IMR-90 (cell line): Measurements from ENCODE around the gene EPS15. TPM values are rescaled to one million over a fixed set of nuclear protein-coding genes. Genes with fewer than 3 reads are reported as not detected.

ENCODE experiments used
- ATAC-seq: fragments of 200-7000 bp; cut with Tn5 transposase; 2 replicates; pipeline ENCODE4 v1.9.1; 2020; ENCODE audit warnings: low read depth, mild to moderate bottlenecking, moderate library complexity
- BruUV-seq: library from RNA; stranded (reverse); fragments of 400-500 nt; replicated peaks from 2 replicates; lab custom pipeline; 2021; lab: Mats Ljungman, UMichigan
- CTCF ChIA-PET: fragments of 300-600 bp; formaldehyde crosslinking; extraction: SDS; loops from one replicate; lab custom pipeline; 2021; ENCODE audit warnings: antibody characterized with exemption; lab: Yijun Ruan, JAX
- POLR2A ChIA-PET: fragments of 300-600 bp; sonication (Branson Sonifier 250); formaldehyde crosslinking; loops from one replicate; lab custom pipeline; 2022; ENCODE audit warnings: antibody characterized with exemption; ENCODE audit not compliant: unreplicated experiment; lab: Charles Lee
- DNase-seq: peaks from one replicate; pipeline ENCODE4 v3.0.0; 2013
- H2AFZ ChIP-seq: replicated peaks from 2 replicates; pipeline ENCODE3; 2013; ENCODE audit warnings: low read length, mild to moderate bottlenecking; ENCODE audit not compliant: poor library complexity
- H2AK5ac ChIP-seq: 2 replicates; pipeline ENCODE4 v1.6.1; 2013; ENCODE audit warnings: low read depth, low read length, inconsistent platforms
- H2AK9ac ChIP-seq: replicated peaks from 2 replicates; pipeline ENCODE3; 2013; ENCODE audit warnings: mild to moderate bottlenecking, low read depth, low read length, moderate library complexity; ENCODE audit not compliant: poor library complexity
- H2BK120ac ChIP-seq: 2 replicates; pipeline ENCODE4 v1.6.1; 2013; ENCODE audit warnings: low read depth, low read length, inconsistent platforms
- H2BK15ac ChIP-seq: 3 replicates; pipeline ENCODE4 v1.6.1; 2013; ENCODE audit warnings: low read depth, low read length, inconsistent platforms
- H2BK20ac ChIP-seq: 2 replicates; pipeline ENCODE4 v1.6.1; 2013; ENCODE audit warnings: low read depth, mild to moderate bottlenecking, inconsistent platforms, low read length, moderate library complexity
- H2BK5ac ChIP-seq: 2 replicates; pipeline ENCODE4 v1.6.1; 2013; ENCODE audit warnings: mild to moderate bottlenecking, low read depth, low read length, inconsistent platforms; ENCODE audit not compliant: poor library complexity, severe bottlenecking
- H3K14ac ChIP-seq: replicated peaks from 2 replicates; pipeline ENCODE4 v1.6.1; 2013; ENCODE audit warnings: low read depth, low read length, inconsistent platforms
- H3K18ac ChIP-seq: 2 replicates; pipeline ENCODE4 v1.6.1; 2013; ENCODE audit warnings: low read depth, low read length, control low read depth
- H3K23ac ChIP-seq: 2 replicates; pipeline ENCODE4 v1.6.1; 2013; ENCODE audit warnings: low read depth, low read length, inconsistent platforms
- H3K27ac ChIP-seq: 2 replicates; pipeline ENCODE4 v1.5.1; 2013; ENCODE audit warnings: mild to moderate bottlenecking, control low read depth, low read length; ENCODE audit not compliant: insufficient read depth
- H3K27me3 ChIP-seq: 2 replicates; pipeline ENCODE4 v1.6.1; 2013; ENCODE audit warnings: low read length; ENCODE audit not compliant: control insufficient read depth, insufficient read depth
- H3K36me3 ChIP-seq: 2 replicates; pipeline ENCODE4 v1.6.1; 2013; ENCODE audit warnings: low read length, mixed read lengths; ENCODE audit not compliant: control insufficient read depth, insufficient read depth
- H3K4ac ChIP-seq: 2 replicates; pipeline ENCODE4 v1.6.1; 2013; ENCODE audit warnings: low read depth, low read length, inconsistent platforms
- H3K4me1 ChIP-seq: 2 replicates; pipeline ENCODE4 v1.6.1; 2013; ENCODE audit warnings: low read length, mixed read lengths; ENCODE audit not compliant: control insufficient read depth, insufficient read depth
- H3K4me2 ChIP-seq: 2 replicates; pipeline ENCODE4 v1.6.1; 2013; ENCODE audit warnings: low read depth, mild to moderate bottlenecking, control low read depth, low read length, moderate library complexity
- H3K4me3 ChIP-seq: 2 replicates; pipeline ENCODE4 v1.5.1; 2013; ENCODE audit warnings: low read depth, mild to moderate bottlenecking, control low read depth, low read length, moderate library complexity; ENCODE audit not compliant: insufficient read depth
- H3K56ac ChIP-seq: 2 replicates; pipeline ENCODE4 v1.6.1; 2013; ENCODE audit warnings: low read length, inconsistent platforms; ENCODE audit not compliant: insufficient read depth; ENCODE audit errors: extremely low read depth
- H3K79me1 ChIP-seq, 2 experiments: 2 replicates each; pipeline ENCODE4 v1.6.1; 2013; ENCODE audit warnings: low read length in 2 of 2, inconsistent platforms in 1 of 2, low read depth in 1 of 2
- H3K9ac ChIP-seq: 2 replicates; pipeline ENCODE4 v1.6.1; 2013; ENCODE audit warnings: low read depth, low read length, control low read depth
- H3K9me1 ChIP-seq: 2 replicates; pipeline ENCODE4 v1.6.1; 2013; ENCODE audit warnings: low read length, inconsistent platforms; ENCODE audit not compliant: insufficient read depth
- H3K9me3 ChIP-seq: 2 replicates; pipeline ENCODE4 v1.6.1; 2013; ENCODE audit warnings: low read length; ENCODE audit not compliant: control insufficient read depth, insufficient read depth
- H4K20me1 ChIP-seq: 2 replicates; pipeline ENCODE4 v1.6.1; 2013; ENCODE audit warnings: low read length, inconsistent platforms; ENCODE audit not compliant: insufficient read depth
- H4K5ac ChIP-seq: 2 replicates; pipeline ENCODE4 v1.6.1; 2013; ENCODE audit warnings: mild to moderate bottlenecking, low read depth, low read length, control low read depth
- H4K8ac ChIP-seq, 2 experiments: 2 replicates each; pipeline ENCODE4 v1.6.1; 2013; ENCODE audit warnings: low read depth in 2 of 2, low read length in 2 of 2, control low read depth in 1 of 2, inconsistent platforms in 1 of 2
- H4K91ac ChIP-seq: 2 replicates; pipeline ENCODE4 v1.6.1; 2013; ENCODE audit warnings: low read depth, low read length, inconsistent platforms; ENCODE audit not compliant: insufficient read depth
- BHLHE40 ChIP-seq: fragments of 150-350 bp; IDR thresholded peaks from 2 replicates; pipeline ENCODE4 v1.6.1; 2016; ENCODE audit warnings: mild to moderate bottlenecking, low read depth, low read length
- CEBPB ChIP-seq: IDR thresholded peaks from 2 replicates; pipeline ENCODE4 v1.6.1; 2012; ENCODE audit warnings: low read depth, low read length, improper control_type of control experiment
- CHD1 ChIP-seq: IDR thresholded peaks from 2 replicates; pipeline ENCODE4 v1.6.1; 2012; ENCODE audit warnings: low read depth, low read length, improper control_type of control experiment
- CTCF ChIP-seq: conservative IDR thresholded peaks from 2 replicates; pipeline ENCODE4 v1.5.1; 2012; ENCODE audit warnings: mild to moderate bottlenecking, low read depth, low read length, improper control_type of control experiment
- ELK1 ChIP-seq: fragments of 150-350 bp; IDR thresholded peaks from 2 replicates; pipeline ENCODE4 v1.6.1; 2016; ENCODE audit warnings: low read depth, mild to moderate bottlenecking, low read length, moderate library complexity, borderline replicate concordance
- FOS ChIP-seq: fragments of 150-350 bp; IDR thresholded peaks from 2 replicates; pipeline ENCODE4 v1.6.1; 2016; ENCODE audit warnings: low read depth, low read length
- MAFK ChIP-seq: IDR thresholded peaks from 2 replicates; pipeline ENCODE4 v1.6.1; 2012; ENCODE audit warnings: low read depth, low read length, improper control_type of control experiment
- MAZ ChIP-seq: IDR thresholded peaks from 2 replicates; pipeline ENCODE4 v1.6.1; 2012; ENCODE audit warnings: low read depth, mild to moderate bottlenecking, low read length, improper control_type of control experiment, moderate library complexity, borderline replicate concordance
- MXI1 ChIP-seq: IDR thresholded peaks from 2 replicates; pipeline ENCODE4 v1.6.1; 2012; ENCODE audit warnings: low read depth, mild to moderate bottlenecking, low read length, moderate library complexity, borderline replicate concordance
- NFE2L2 ChIP-seq: fragments of 150-350 bp; IDR thresholded peaks from 2 replicates; pipeline ENCODE4 v1.6.1; 2016; ENCODE audit warnings: low read depth, mild to moderate bottlenecking, low read length
- POLR2A ChIP-seq: IDR thresholded peaks from 2 replicates; pipeline ENCODE4 v1.6.1; 2012; ENCODE audit warnings: mild to moderate bottlenecking, low read depth, low read length
- RAD21 ChIP-seq: IDR thresholded peaks from 2 replicates; pipeline ENCODE4 v1.6.1; 2012; ENCODE audit warnings: low read length, improper control_type of control experiment
- RCOR1 ChIP-seq: IDR thresholded peaks from 2 replicates; pipeline ENCODE4 v1.6.1; 2012; ENCODE audit warnings: mild to moderate bottlenecking, low read length, improper control_type of control experiment; ENCODE audit not compliant: insufficient replicate concordance
- RFX5 ChIP-seq: IDR thresholded peaks from 2 replicates; pipeline ENCODE4 v1.8.0; 2012; ENCODE audit warnings: low read depth, mild to moderate bottlenecking, low read length, moderate library complexity
- SMC3 ChIP-seq: fragments of 150-350 bp; IDR thresholded peaks from 2 replicates; pipeline ENCODE4 v1.6.1; 2016; ENCODE audit warnings: low read depth, mild to moderate bottlenecking, antibody characterized with exemption, low read length, moderate library complexity
- USF2 ChIP-seq: fragments of 150-350 bp; IDR thresholded peaks from 2 replicates; pipeline ENCODE4 v1.6.1; 2017; ENCODE audit warnings: mild to moderate bottlenecking, antibody characterized with exemption, low read length, low read depth
- WGBS, 2 experiments: methylation state at CpG; one replicate each; pipeline versions ENCODE4 v1.1.5 to v1.1.7; 2013; ENCODE audit warnings: missing lambda C conversion rate in 2 of 2; ENCODE audit not compliant: insufficient read length in 1 of 2; ENCODE audit errors: extremely low coverage in 2 of 2; 5-methylcytosine and 5-hydroxymethylcytosine counted together
- dilution Hi-C: fragments of 300-500 bp; cut with HindIII; formaldehyde crosslinking; loops from one replicate; pipeline ENCODE4 v1.14.3; 2018; ENCODE audit warnings: low sequenced_read_pairs; ENCODE audit not compliant: unreplicated experiment
- in situ Hi-C: fragments of 300-500 bp; cut with MboI; formaldehyde crosslinking; loops from 3 replicates; pipeline ENCODE4 v1.14.3; 2019; ENCODE audit warnings: low sequenced_read_pairs, inconsistent platforms, mixed read lengths
- intact Hi-C: fragments of 100-400 bp; cut with micrococcal nuclease; formaldehyde crosslinking; loops from 2 replicates; pipeline ENCODE4 v1.10.0; 2022
- polyA plus RNA-seq, 3 experiments: library from polyadenylated mRNA; depleted of rRNA; stranded (reverse); fragments of >200 nt; gene quantifications; 2 replicates each; pipeline ENCODE4 v1.2.3, GENCODE V29; 2012; ENCODE audit warnings: low replicate concordance in 1 of 3
- total RNA-seq: library from RNA; depleted of rRNA; stranded (reverse); fragments of >200 nt; gene quantifications from 2 replicates; pipeline ENCODE4 v1.2.3, GENCODE V29; 2012

Gene EPS15
- total and polyA plus RNA-seq, 2 of the 4 experiments (the other 2 are of a cell fraction) = 17.6 to 38.0 TPM

- TF ChIP-seq NFE2L2 (no peak), SMC3 (no peak), CEBPB (no peak), MXI1 (no peak), MAFK (no peak), CTCF (no peak), FOS (no peak), MAZ (no peak), RCOR1 (no peak), USF2 (no peak), RAD21 (no peak), ELK1 (no peak), CHD1 (no peak), RFX5 (no peak), BHLHE40 (no peak), POLR2A (no peak)
- no peaks in the 10 kb centered on the region for H4K20me1 ChIP-seq
- no peak overlapping the region for H4K8ac ChIP-seq
- no peak overlapping the region for H4K91ac ChIP-seq
- no peaks in the 10 kb centered on the region for H3K4me1 ChIP-seq
- POLR2A ChIA-PET = no interaction called here
- in situ Hi-C loops = no loop called here
- H3K27ac ChIP-seq = no peak overlapping the region
- H3K4me2 ChIP-seq = no peak overlapping the region
- 90% methylated on average over 2 of the region's 4 CpGs; no CpG with 5 or more reads in 1 of the 2 experiments for WGBS, 2 experiments
- no peak overlapping the region for H2BK20ac ChIP-seq
- H3K36me3 ChIP-seq = peaks cover 4% of the 10 kb centered on the region; the same call in 1 of the 2 replicates
- no peaks in the 10 kb centered on the region for H3K9me1 ChIP-seq
- H3K4me3 ChIP-seq = no peak overlapping the region
- H2AK9ac ChIP-seq = no peak overlapping the region
- H3K23ac ChIP-seq = no peak overlapping the region
- no peak overlapping the region for H3K9ac ChIP-seq
- H3K4ac ChIP-seq = no peak overlapping the region
- dilution Hi-C loops = no loop called here
- no peak overlapping the region for H2AK5ac ChIP-seq
- no peak overlapping the region for H4K5ac ChIP-seq
- DNase-seq = no peak
- no peak overlapping the region for H3K14ac ChIP-seq
- peaks cover 0 to 6% of the 10 kb centered on the region in 2 experiments; a peak in 2 of 4 replicates for H3K79me1 ChIP-seq
- no peak overlapping the region for H2BK5ac ChIP-seq
- H3K56ac ChIP-seq = no peak overlapping the region
- no peak overlapping the region for H2BK120ac ChIP-seq
- H2BK15ac ChIP-seq = no peak overlapping the region
- no peaks in the 10 kb centered on the region for H3K9me3 ChIP-seq
- CTCF ChIA-PET = no interaction called here
- ATAC-seq = no peak
- H3K18ac ChIP-seq = no peak overlapping the region
- H3K27me3 ChIP-seq = no peaks in the 10 kb centered on the region
- H2AFZ ChIP-seq = no peak overlapping the region
- no TSS peak for BruUV-seq
- intact Hi-C loops = no loop called here
Measured at GRCh38 chr1:51454554-51454953, 64.5 kb downstream of the EPS15 start.
